GM13977 (cell line): Measurements from ENCODE around the gene TMOD1.
"Not testable (repeated sequence)": the region's sequence is repeated elsewhere in the genome, so short reads cannot be mapped to it uniquely, and the experiment has no call there.

Experiments used
- DNase-seq: peaks from one replicate; pipeline ENCODE4 v3.0.0; 2012; ENCODE audit warnings: low spot score
- in situ Hi-C: fragments of 300-500 bp; cut with MboI; formaldehyde crosslinking; loops from one replicate; pipeline ENCODE4 v1.12.0; 2022; ENCODE audit warnings: low sequenced_read_pairs, low pct_unique_long_range_greater_than_20kb, mixed read lengths, inconsistent platforms; ENCODE audit not compliant: unreplicated experiment
- TF ChIP-seq, protein P1 (sequence below): IDR thresholded peaks from 2 replicates; pipeline ENCODE4 v1.5.1; 2012; ENCODE audit warnings: mild to moderate bottlenecking, control low read depth; ENCODE audit not compliant: insufficient read depth; ENCODE audit errors: extremely low read depth, missing control alignments

Gene TMOD1

DNA sequence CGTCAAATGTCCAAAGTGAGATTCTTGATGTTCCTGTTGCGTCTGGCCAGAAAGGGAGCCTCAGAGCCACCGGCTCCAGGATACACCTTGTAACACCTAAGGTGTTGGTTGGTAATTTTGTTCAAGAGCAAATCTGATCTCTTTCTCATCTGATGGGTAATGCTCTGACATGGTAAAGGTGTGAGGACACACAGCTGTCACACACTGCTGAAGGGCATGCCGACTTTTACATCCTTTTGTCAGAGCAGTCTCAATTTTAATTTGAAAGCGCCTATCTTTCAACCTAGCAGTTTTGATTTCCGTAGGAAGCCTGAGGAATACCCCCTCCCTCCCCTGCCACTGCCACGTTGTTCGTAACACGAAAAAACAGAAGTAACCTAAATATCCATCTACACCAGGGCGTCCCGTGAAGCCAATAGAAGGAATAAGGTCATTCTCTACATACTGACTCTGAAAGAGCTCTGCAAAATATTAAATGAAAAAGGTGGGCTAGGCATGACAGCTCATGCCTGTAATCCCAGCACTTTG is 74.3 kb downstream of the TMOD1 start:
- TF ChIP-seq, protein P1, sequence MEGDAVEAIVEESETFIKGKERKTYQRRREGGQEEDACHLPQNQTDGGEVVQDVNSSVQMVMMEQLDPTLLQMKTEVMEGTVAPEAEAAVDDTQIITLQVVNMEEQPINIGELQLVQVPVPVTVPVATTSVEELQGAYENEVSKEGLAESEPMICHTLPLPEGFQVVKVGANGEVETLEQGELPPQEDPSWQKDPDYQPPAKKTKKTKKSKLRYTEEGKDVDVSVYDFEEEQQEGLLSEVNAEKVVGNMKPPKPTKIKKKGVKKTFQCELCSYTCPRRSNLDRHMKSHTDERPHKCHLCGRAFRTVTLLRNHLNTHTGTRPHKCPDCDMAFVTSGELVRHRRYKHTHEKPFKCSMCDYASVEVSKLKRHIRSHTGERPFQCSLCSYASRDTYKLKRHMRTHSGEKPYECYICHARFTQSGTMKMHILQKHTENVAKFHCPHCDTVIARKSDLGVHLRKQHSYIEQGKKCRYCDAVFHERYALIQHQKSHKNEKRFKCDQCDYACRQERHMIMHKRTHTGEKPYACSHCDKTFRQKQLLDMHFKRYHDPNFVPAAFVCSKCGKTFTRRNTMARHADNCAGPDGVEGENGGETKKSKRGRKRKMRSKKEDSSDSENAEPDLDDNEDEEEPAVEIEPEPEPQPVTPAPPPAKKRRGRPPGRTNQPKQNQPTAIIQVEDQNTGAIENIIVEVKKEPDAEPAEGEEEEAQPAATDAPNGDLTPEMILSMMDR, result no peak
- no peak for DNase-seq
- in situ Hi-C loops, result no loop called here

DNA sequence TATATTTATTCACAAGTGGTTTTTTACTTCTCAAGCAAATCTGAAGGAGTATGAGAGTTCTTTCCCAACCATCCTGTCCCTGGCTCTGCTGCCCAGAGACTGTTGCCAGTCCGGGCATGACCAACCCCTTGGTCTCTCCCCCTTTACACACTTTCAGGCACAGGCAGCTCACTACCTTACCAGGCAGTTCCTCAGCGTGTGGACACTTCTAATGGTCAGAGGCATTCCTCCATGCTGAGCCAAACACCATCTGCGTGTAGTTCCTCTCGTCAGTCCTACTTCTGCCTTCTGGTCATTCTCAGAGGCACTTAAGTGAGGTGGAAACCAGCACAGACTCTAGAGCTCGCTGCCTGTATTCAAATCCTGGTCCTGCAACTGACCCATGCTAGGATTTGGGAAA is 75.6 kb downstream of the TMOD1 start:
- no peak for DNase-seq

DNA sequence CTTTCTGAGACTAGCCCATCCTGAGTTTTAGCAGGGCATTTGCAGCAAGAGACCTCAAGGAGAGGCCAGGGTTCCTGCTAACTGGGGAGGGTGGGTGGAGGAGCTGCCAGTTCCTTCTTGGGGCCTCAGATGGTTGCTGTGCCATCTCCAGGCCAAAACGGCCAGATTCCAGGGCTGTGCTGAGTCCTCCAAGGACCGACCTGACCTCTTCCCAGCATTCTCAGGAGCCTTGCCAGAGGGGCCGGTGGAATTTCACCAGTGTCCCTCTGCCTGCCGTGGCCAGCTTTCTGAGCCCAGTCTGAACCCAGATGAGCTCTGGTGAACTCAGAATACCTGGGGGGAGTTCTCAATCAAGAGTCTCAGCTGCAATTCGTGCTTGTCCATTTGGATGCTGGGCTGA is 77.4 kb downstream of the TMOD1 start:
- DNase-seq, result no peak
- TF ChIP-seq, protein P1, result no peak
- in situ Hi-C loops, result no loop called here

More for the DNA sequence above, 75.6 kb downstream of the TMOD1 start:
- TF ChIP-seq, protein P1, result no peak
- in situ Hi-C loops, result no loop called here

DNA sequence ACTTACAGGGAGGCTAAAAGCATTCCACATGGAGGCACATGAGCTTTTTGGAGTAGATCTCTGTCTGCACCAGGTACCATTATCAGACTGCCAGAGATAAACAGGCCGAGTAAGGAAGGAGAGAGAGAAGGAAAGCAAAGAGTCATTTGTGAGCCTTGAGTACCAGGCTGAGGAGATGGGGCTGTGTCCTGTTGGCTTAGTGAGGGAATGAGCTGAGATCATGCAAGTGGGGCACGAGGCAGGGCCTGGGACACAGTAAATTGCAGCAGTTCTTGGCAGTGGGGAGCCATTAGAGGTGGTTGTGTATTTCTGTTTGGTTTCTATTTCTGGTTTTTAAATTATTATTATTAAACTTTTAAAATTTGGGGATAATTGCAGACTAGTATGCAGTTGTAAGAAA is 78.4 kb downstream of the TMOD1 start:
- TF ChIP-seq, protein P1, result no peak
- in situ Hi-C loops, result no loop called here
- no peak for DNase-seq

DNA sequence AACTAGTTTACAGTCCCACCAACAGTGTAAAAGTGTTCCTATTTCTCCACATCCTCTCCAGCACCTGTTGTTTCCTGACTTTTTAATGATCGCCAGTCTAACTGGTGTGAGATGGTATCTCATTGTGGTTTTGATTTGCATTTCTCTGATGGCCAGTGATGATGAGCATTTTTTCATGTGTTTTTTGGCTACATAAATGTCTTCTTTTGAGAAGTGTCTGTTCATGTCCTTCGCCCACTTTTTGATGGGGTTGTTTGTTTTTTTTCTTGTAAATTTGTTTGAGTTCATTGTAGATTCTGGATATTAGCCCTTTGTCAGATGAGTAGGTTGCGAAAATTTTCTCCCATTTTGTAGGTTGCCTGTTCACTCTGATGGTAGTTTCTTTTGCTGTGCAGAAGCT is 80.1 kb downstream of the TMOD1 start:
- DNase-seq, in situ Hi-C loops: not testable (repeated sequence)

DNA sequence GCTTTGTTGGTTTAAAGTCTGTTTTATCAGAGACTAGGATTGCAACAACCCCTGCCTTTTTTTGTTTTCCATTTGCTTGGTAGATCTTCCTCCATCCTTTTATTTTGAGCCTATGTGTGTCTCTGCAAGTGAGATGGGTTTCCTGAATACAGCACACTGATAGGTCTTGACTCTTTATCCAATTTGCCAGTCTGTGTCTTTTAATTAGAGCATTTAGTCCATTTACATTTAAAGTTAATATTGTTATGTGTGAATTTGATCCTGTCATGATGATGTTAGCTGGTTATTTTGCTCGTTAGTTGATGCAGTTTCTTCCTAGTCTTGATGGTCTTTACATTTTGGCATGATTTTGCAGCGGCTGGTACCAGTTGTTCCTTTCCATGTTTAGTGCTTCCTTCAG is 83.3 kb downstream of the TMOD1 start:
- DNase-seq, in situ Hi-C loops: not testable (repeated sequence)

DNA sequence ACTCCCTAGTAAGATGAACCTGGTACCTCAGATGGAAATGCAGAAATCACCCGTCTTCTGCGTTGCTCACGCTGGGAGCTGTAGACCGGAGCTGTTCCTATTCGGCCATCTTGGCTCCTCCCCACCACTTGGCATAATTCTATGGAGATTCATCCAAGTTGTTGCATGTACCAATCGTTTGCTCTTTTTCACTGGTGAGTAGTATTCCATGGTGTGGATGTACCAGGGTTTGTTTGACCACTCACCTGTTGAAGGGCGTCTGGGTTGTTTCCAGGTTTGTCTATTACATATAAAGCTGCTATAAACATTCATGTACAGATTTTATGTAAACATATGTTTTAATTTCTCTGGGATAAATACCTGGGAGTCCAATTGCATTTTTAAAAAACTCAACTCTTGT is 85.4 kb downstream of the TMOD1 start:
- DNase-seq, in situ Hi-C loops: not testable (repeated sequence)

DNA sequence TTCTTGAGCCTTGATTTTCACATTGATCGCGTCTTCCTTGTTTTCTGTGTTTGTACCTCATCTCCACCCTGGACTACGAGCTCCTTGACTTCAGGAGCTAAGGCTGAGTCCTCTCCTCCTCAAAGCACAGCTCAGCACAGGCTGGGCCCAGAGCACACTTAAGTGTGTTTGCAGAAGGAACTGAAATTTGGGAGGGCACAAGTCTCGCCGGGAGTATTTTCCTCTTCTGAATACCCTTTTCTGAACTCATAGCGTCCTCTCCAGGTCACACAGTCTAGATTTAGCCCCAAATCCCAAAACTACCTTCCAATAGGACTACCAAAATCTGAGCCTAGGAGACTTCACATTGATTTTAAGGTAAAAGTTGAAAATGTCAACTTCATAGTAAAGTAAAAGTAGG is 90.1 kb downstream of the TMOD1 start:
- DNase-seq, result no peak
- in situ Hi-C loops, result no loop called here
- TF ChIP-seq, protein P1, result no peak
